ENCODE results near the gene GRAP.

DNA sequence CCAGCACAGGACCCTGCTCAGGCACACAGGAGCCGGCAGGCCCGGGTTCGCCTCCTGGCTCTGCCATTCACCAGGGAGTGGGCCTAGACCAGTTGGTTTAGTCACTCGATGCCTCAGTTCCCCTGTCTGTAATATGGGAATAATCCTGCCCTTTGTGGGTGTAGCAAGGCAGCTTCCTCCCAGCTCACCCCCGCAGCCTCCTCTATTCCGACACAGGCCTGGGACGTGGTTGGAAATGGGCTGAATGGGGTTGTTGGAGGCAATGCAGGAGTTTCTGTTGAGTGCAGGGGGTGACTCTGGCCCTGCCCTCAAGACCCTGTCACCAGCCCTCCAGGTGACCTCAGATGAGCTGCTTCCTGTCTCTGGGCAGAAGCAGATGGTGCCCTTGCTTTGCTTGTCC is 75.0 kb downstream of the GRAP start:
- TF ChIP-seq CTCF (IDR thresholded peaks at IDR 0.05; ENCODE audit: insufficient read depth, low read length) (no peak), POLR2AphosphoS5 (IDR thresholded peaks at IDR 0.05; ENCODE audit: low read depth) (no peak), SPI1 (IDR thresholded peaks at IDR 0.05; ENCODE audit: borderline replicate concordance, low read depth) (no peak), GABPA (IDR thresholded peaks at IDR 0.05; ENCODE audit: low read depth) (no peak), REST (IDR thresholded peaks at IDR 0.05; ENCODE audit: insufficient replicate concordance, low read depth) (no peak)
